ENCODE measurements around the gene LRFN2.

Gene LRFN2

DNA sequence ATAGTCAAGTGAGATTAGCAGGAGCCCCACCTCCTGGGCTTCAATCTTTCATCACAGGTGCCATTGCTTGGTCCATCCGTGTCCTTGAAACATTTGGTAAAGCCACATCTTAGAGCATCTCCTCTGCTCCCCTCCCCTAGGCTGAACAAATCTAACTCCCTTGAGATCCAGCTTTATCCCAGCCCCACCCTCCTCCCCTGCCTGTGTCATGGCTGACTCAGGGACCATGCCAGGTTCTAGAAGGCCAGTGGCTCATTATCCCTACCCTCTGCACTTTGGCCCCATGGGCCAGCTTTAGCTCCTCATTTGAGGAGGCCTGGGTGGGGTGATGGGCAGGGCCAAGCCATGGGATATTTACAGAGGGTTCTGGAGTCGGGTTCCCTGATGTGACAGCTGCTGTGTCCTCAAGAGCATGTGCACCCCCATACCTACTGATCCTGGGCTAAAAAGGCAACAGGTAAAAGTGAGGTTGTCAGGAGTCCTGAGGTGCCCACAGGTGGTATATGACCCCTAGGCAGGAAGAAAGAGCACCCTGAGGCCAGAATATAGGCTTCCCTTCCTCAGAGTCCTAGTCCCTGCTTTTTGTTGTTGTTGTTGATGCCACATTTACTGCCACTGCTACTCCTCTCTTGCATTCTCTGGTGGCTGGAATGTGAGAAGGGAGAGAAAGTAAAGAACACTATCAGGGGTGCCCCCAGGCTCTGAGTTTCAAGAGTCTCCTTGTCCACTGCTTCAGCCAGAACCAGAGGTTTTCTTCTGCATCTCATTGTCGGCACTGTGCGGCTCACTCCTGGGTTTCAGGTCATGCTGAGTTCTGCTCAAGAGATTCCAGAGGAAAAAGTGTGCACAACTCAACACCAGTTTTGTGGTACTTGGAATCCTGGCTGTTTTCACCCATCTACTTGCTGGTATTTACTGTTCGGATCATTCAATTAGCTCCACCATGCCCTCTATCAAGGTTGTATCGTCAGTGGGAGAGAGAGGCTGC lies 228.4 kb downstream of the LRFN2 start:
- FAIRE-seq (no peak), DNase-seq (ENCODE audit: extremely low spot score, insufficient read length, low read depth) (no peak)

- FAIRE-seq, result no peak
- no peak for DNase-seq (ENCODE audit: extremely low spot score, insufficient read length, low read depth)
Observed at GRCh38 chr6:40356242-40356910, 230.8 kb downstream of the LRFN2 start.

DNA sequence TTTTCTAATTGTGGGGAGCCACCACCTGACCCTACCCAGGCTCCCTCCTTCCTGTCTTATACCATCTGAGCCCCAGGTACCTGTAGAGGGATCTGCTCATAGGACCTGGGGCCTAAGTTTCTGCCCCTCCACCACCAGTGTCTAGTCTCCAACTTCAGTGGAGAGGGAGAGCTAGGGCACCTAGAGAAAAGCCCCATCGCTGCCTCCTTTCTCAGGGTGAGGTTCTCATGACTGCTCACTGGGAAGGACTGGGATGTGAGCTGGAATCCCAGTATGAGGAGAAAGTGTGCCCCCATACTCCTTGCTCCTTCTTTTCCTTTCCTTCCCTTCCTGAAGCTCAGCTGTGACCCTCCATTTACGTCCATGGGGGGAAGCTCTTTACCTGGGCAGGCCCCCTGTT lies 231.6 kb downstream of the LRFN2 start:
- DNase-seq (ENCODE audit: extremely low spot score, insufficient read length, low read depth), result no peak
- no peak for FAIRE-seq

GRCh38 chr6:40355066-40355465 lies 232.1 kb downstream of the LRFN2 start:
- FAIRE-seq (no peak), DNase-seq (ENCODE audit: extremely low spot score, insufficient read length, low read depth) (no peak)

DNA sequence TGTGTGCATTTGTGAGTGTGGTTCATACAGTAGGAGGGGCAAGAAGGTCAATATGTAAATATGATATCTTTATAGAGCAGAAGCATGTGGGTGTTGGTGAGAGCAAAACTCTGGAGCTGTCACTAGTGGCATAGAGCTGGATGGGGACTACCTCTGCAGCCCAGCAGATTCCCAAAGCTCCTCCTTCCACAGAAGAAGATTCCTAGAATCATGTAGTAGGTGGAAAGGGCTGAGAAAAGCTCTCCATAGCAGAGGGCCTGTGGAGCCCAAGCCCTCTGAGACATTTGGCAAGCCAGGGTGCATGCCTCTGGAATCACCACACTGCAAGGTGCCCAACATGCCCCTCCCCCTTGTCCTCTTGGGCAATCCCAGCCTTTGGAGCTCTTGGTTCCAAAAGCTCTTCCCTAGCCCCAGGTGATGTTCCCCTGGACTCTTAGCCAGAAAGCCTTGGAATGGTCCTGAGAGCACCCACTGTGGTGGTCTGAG lies 233.2 kb downstream of the LRFN2 start:
- DNase-seq (ENCODE audit: extremely low spot score, insufficient read length, low read depth) (no peak), FAIRE-seq (no peak)

- no peak for DNase-seq (ENCODE audit: extremely low spot score, insufficient read length, low read depth)
- no peak for FAIRE-seq
Observed at GRCh38 chr6:40353197-40353966, 233.8 kb downstream of the LRFN2 start.

DNA sequence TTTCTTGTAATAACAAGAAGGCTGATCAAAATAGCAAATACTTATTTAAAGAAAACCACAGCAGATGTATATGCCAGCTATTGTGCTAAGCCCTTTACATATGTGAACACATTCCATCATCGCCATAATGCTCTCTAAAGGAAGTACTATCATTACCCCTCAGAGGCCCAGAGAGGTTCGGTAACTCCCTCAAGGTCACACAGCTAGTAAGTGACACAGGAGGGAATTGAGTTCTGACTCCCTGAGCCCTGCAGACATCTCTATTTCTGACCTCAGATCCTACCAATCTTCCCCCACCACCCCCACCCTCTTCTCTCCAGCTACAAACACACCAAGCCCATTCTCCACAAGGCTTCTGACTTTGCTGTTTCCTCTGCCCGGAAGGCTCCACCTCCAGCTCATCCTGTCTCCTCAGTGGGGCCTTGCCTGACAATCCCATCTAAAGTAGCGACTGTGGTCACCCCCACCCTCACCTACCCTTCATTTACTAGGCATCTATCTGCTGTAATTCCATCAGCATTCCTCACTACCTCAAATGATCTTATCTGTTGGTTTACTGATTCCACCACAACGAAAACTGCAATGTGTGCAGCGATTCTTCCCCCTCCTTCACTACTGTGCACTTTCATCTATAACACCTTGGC lies 234.5 kb downstream of the LRFN2 start:
- DNase-seq (ENCODE audit: extremely low spot score, insufficient read length, low read depth) (no peak), FAIRE-seq (no peak)

GRCh38 chr6:40352006-40352405 lies 235.2 kb downstream of the LRFN2 start:
- FAIRE-seq, result no peak

GRCh38 chr6:40350747-40351217 lies 236.4 kb downstream of the LRFN2 start:
- no peak for FAIRE-seq

More at GRCh38 chr6:40352006-40352405, 235.2 kb downstream of the LRFN2 start:
- DNase-seq (ENCODE audit: extremely low spot score, insufficient read length, low read depth), result no peak

DNA sequence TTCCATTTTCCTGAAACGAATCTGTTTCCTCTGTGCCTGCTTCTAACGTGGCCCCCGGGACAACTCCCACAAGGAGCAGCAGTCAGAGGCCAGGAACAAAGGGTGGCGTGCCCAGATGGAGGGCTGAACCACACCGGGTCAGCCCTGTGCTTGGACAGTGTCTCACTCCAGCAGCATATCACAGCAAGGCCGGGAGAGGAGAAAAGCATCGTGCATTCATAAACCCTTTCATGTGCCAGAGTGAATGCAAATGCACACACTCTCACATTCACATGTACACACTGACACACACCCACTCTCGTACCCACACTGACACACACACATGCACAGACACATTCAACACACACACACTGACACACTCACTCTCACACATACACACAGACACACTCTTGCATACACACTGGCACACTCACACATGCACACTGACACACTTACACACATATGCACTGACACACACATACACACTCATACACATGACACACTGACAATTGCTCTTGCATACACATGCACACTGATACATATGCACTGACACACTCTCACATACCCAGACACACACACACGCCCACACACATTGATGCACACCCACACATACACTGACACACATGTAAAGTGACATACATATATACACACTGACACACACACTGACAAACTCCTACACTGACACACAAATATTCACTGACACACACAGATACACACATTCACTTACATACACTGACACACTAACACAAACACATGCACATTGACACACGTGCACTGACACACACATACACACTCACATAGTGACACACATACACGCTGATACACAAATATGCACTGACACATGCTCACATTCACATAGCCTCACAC lies 237.0 kb downstream of the LRFN2 start:
- FAIRE-seq, result no peak

More at GRCh38 chr6:40350747-40351217, 236.4 kb downstream of the LRFN2 start:
- no peak for DNase-seq (ENCODE audit: extremely low spot score, insufficient read length, low read depth)

DNA sequence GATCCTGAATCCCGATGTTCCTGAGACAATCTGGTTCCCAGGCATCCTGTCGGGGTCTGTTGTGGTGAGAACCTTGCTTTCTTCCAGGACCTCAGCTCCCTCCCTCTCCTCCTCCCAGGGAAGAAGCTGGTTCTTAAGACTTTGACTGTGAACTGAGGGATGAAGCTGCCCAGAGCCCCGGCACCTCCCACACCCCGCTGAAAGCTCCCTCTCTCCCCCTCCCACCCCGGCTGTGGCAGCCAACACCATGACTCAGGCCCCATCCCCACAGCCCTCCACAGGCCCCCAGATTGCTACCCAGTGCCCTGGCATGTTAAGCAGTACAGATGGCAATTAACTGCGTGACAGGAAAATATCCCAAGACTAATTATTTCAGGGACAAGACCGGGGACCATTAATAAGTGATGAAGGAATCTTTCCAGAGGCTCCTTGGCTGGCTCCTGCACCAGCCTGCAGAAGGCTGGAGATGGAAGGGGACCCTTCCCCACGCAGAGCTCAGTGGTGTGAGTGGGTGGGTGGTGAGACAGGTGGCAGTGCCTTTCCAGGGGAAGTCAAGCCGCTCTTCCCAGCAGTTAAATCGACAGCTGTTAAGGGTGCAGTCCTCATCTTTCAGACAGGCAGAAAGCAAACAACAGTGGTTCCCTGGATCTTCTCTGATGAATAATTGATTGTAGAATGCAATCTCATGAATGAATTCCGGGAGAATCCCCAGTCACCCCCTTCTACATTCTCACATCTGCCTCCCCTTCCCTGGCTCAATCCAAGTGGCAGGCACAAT lies 237.9 kb downstream of the LRFN2 start:
- DNase-seq (ENCODE audit: extremely low spot score, insufficient read length, low read depth), result no peak
- no peak for FAIRE-seq

More for the DNA sequence above, 237.0 kb downstream of the LRFN2 start:
- no peak for DNase-seq (ENCODE audit: extremely low spot score, insufficient read length, low read depth)

- FAIRE-seq (no peak), DNase-seq (ENCODE audit: extremely low spot score, insufficient read length, low read depth) (no peak)
Observed at GRCh38 chr6:40348591-40348990, 238.6 kb downstream of the LRFN2 start.

DNA sequence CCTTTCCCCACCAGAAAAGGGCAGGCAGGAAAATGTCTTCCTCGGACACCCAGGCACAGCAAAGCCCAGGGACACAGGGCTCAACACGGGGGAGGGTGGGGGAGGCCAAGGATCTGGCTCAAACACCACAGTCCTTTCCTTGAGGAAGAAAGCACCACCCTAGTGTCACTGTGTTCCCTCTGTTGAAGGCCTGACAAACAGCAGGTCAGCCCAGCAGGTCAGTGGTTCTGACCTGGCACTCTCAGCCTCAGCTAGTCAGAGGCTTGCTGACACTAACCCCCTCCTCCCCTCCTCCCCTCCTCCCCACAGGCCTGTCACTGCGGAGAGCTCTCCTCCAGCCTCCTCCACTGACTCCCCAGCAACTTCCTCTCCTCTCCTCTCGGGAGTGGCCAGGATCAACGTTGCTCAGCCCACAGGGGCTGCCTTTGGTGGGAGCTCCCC lies 239.6 kb downstream of the LRFN2 start:
- FAIRE-seq (no peak), DNase-seq (ENCODE audit: extremely low spot score, insufficient read length, low read depth) (no peak)

DNA sequence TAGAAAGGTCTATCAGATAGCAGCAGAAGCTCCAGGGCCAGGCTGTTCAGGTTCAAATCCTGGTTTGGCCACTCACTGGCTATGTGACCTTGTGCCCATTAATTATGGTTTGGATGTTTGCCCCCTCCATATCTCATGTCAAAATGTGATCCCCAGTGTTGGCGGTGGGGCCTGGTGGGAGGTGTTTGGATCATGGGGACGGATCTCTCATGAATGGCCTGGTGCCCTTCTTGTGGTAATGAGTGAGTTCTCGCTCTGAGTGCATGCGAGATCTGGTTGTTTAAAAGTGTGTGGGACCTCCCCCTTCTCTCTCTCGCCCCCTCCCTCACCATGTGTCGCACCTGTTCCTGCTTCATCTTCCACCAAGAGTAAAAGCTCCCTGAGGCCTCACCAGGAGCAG lies 240.9 kb downstream of the LRFN2 start:
- no peak for DNase-seq (ENCODE audit: extremely low spot score, insufficient read length, low read depth)

GRCh38 chr6:40344566-40345167 lies 242.5 kb downstream of the LRFN2 start:
- no peak for DNase-seq (ENCODE audit: extremely low spot score, insufficient read length, low read depth)
- no peak for FAIRE-seq

More for the DNA sequence above, 240.9 kb downstream of the LRFN2 start:
- no peak for FAIRE-seq

GRCh38 chr6:40343877-40344565 lies 243.1 kb downstream of the LRFN2 start:
- FAIRE-seq (no peak), DNase-seq (ENCODE audit: extremely low spot score, insufficient read length, low read depth) (no peak)

DNA sequence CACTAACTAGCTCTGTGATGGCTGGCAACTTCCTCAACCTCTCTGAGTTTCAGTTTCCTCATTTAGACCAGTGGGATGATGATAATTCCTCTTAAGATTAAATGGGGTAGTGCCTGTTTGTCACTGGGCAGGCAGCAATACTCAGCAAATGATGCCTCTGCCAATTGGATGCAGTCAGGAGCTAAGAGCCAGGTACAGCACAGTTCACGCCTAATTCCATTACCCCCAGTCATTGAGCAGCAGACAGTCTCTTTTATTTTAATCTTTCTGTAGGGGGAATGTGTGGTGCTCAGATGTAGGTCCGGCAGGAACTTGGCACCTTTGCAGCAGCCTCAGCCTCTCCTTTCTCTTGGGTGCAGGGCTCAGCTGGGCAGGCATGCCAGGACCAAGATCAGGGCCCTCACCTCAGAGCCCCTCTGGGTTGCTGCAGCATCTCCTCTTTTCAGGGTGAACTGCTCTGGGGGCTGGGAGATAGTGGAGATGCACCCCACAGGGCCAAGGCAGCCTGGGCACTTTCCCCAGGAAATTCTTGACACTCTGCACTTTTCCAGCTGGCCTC lies 243.8 kb downstream of the LRFN2 start:
- no peak for FAIRE-seq
- DNase-seq (ENCODE audit: extremely low spot score, insufficient read length, low read depth), result no peak

All from GM18507 (cell line).